ENCODE results near the gene IGSF9B.

- TF ChIP-seq RCOR1 (conservative IDR thresholded peaks at IDR 0.05; ENCODE audit: low read depth, low read length) (no peak), E2F4 (IDR thresholded peaks at IDR 0.05; ENCODE audit: low read depth, low read length) (no peak), ZNF207 (IDR thresholded peaks at IDR 0.05; ENCODE audit: borderline replicate concordance) (no peak), EZH2 (IDR thresholded peaks at IDR 0.05; ENCODE audit: borderline replicate concordance, control insufficient read depth, low read depth, low read length) (no peak), CTCF (IDR thresholded peaks at IDR 0.05 in 2 of 3, conservative IDR thresholded peaks at IDR 0.05 in 1 of 3; ENCODE audit: control insufficient read depth in 2 of 3, extremely low read depth in 1 of 3, insufficient read depth in 1 of 3, low read depth in 3 of 3, low read length in 3 of 3) (no peak)
These were observed 29.5 kb upstream of the IGSF9B start for GRCh38 chr11:133985981-133986944.
